Measurements from ENCODE around the gene DCLK2. TPM values are rescaled to one million over a fixed set of nuclear protein-coding genes. Genes with fewer than 3 reads are reported as not detected.

DCLK2 gene
- total RNA-seq, result 48.7 TPM

GRCh38 chr4:150078041-150078578 lies at the start of gene DCLK2:
DCLK2 (plus strand) TSS chr4:150078445; CDS start chr4:150079028, 583 bp downstream.

Measured in camera-type eye (tissue), 1 donor.